Neural crest cell (in vitro differentiated cells): ENCODE measurements around the gene NSUN6. TPM values are rescaled to one million over a fixed set of nuclear protein-coding genes. Genes with fewer than 3 reads are reported as not detected.
"Not testable (repeated sequence)": the region's sequence is repeated elsewhere in the genome, so short reads cannot be mapped to it uniquely, and the experiment has no call there.

Experiments used
- DNase-seq: peaks from one replicate; pipeline ENCODE4 v3.0.0; 2021; ENCODE audit warnings: low read depth, mixed read lengths, low spot score
- H3K27ac Mint-ChIP-seq: one replicate; pipeline ENCODE4 v1.8.0; 2021; ENCODE audit warnings: mild to moderate bottlenecking, mixed read lengths; ENCODE audit not compliant: unreplicated experiment
- H3K27me3 Mint-ChIP-seq: 2 replicates; pipeline ENCODE4 v1.8.0; 2021; ENCODE audit warnings: low read depth, mild to moderate bottlenecking, mixed read lengths
- H3K36me3 Mint-ChIP-seq: 2 replicates; pipeline ENCODE4 v1.8.0; 2021; ENCODE audit warnings: low read depth, mild to moderate bottlenecking, mixed read lengths
- H3K4me1 Mint-ChIP-seq: 2 replicates; pipeline ENCODE4 v1.8.0; 2021; ENCODE audit warnings: mixed read lengths
- H3K4me3 Mint-ChIP-seq: one replicate; pipeline ENCODE4 v1.8.0; 2021; ENCODE audit warnings: mild to moderate bottlenecking, mixed read lengths
- H3K9me3 Mint-ChIP-seq: 2 replicates; pipeline ENCODE4 v1.8.0; 2021; ENCODE audit warnings: mixed read lengths
- CTCF ChIP-seq: fragments of 200-600 bp; sonication (generic); conservative IDR thresholded peaks from 2 replicates; pipeline ENCODE4 v1.5.0; 2021; ENCODE audit warnings: antibody characterized with exemption, mild to moderate bottlenecking
- total RNA-seq: library from RNA; stranded (reverse); gene quantifications from 2 replicates; pipeline ENCODE4 v1.2.1, GENCODE V29; 2021

Gene NSUN6
- total RNA-seq, 1 donor from 2014 or later = 18.4 TPM

GRCh38 chr10:18576586-18576985, 74.8 kb downstream of the NSUN6 start:
- Mint-ChIP-seq H3K4me3 (no peak overlapping the region), H3K9me3 (peaks cover 22% of the 10 kb centered on the region), H3K4me1 (no peaks in the 10 kb centered on the region), H3K27me3 (no peaks in the 10 kb centered on the region), H3K27ac (no peak overlapping the region), H3K36me3 (peaks cover 58% of the 10 kb centered on the region)
- TF ChIP-seq CTCF = no peak
- no peak for DNase-seq

GRCh38 chr10:18572959-18573561, 78.3 kb downstream of the NSUN6 start:
- Mint-ChIP-seq H3K27ac (no peak overlapping the region), H3K27me3 (no peaks in the 10 kb centered on the region), H3K4me1 (no peaks in the 10 kb centered on the region), H3K36me3 (peaks cover 33% of the 10 kb centered on the region), H3K9me3 (peaks cover 19% of the 10 kb centered on the region), H3K4me3 (no peak overlapping the region)
- no peak for DNase-seq
- no peak for TF ChIP-seq CTCF

- H3K4me3 Mint-ChIP-seq = no peak overlapping the region
- H3K27ac Mint-ChIP-seq = no peak overlapping the region
- no peak for TF ChIP-seq CTCF
- no peak for DNase-seq
- H3K4me1 Mint-ChIP-seq = no peaks in the 10 kb centered on the region
- no peaks in the 10 kb centered on the region for H3K27me3 Mint-ChIP-seq
- H3K36me3 Mint-ChIP-seq = peaks cover 22% of the 10 kb centered on the region
- peaks cover 11% of the 10 kb centered on the region for H3K9me3 Mint-ChIP-seq
Observed at GRCh38 chr10:18571780-18572179, 79.6 kb downstream of the NSUN6 start.

- Mint-ChIP-seq H3K4me3 (no peak overlapping the region), H3K27me3 (no peaks in the 10 kb centered on the region), H3K27ac (no peak overlapping the region), H3K9me3 (peaks cover 8% of the 10 kb centered on the region), H3K36me3 (peaks cover 16% of the 10 kb centered on the region), H3K4me1 (no peaks in the 10 kb centered on the region)
- no peak for TF ChIP-seq CTCF
- no peak for DNase-seq
Observed at GRCh38 chr10:18571076-18571475, 80.3 kb downstream of the NSUN6 start.

- not testable (repeated sequence) for H3K27me3 Mint-ChIP-seq, H3K4me3 Mint-ChIP-seq, H3K27ac Mint-ChIP-seq, DNase-seq, H3K9me3 Mint-ChIP-seq, H3K4me1 Mint-ChIP-seq, H3K36me3 Mint-ChIP-seq
Observed at GRCh38 chr10:18570386-18570785, 81.0 kb downstream of the NSUN6 start.

GRCh38 chr10:18567343-18567856, 84.0 kb downstream of the NSUN6 start:
- H3K4me1 Mint-ChIP-seq = no peaks in the 10 kb centered on the region
- no peak overlapping the region for H3K27ac Mint-ChIP-seq
- no peaks in the 10 kb centered on the region for H3K9me3 Mint-ChIP-seq
- no peak for DNase-seq
- H3K36me3 Mint-ChIP-seq = no peaks in the 10 kb centered on the region
- no peak for TF ChIP-seq CTCF
- H3K27me3 Mint-ChIP-seq = no peaks in the 10 kb centered on the region
- no peak overlapping the region for H3K4me3 Mint-ChIP-seq
